Keratinocyte (primary cell): ENCODE results near the gene NT5DC1. TPM values are rescaled to one million over a fixed set of nuclear protein-coding genes. Genes with fewer than 3 reads are reported as not detected.

Source experiments
- DNase-seq: peaks from one replicate; pipeline ENCODE4 v3.0.0-alpha.2; 2011; ENCODE audit warnings: low read depth, missing footprints, low spot score
- FAIRE-seq: peaks from 2 replicates; lab custom pipeline; 2011; peaks lifted over from hg19 to GRCh38; lab: Jason Lieb, UNC
- H2AFZ ChIP-seq: 2 replicates; pipeline ENCODE4 v1.6.0; 2012; ENCODE audit warnings: low read length, control low read depth, inconsistent platforms; ENCODE audit not compliant: control insufficient read depth
- H3K27ac ChIP-seq: 2 replicates; pipeline ENCODE4 v1.5.1; 2011; ENCODE audit warnings: low read length; ENCODE audit not compliant: control insufficient read depth, insufficient read depth
- H3K27me3 ChIP-seq: 3 replicates; pipeline ENCODE4 v1.6.0; 2011; ENCODE audit warnings: low read length; ENCODE audit not compliant: control insufficient read depth, insufficient read depth; ENCODE audit errors: extremely low read depth
- H3K36me3 ChIP-seq, 2 experiments: 2 replicates in 1 of 2; 3 replicates in 1 of 2; pipeline ENCODE4 v1.5.1; 2011; ENCODE audit warnings: low read length in 2 of 2, mild to moderate bottlenecking in 1 of 2; ENCODE audit not compliant: control insufficient read depth in 2 of 2, insufficient read depth in 2 of 2; ENCODE audit errors: extremely low read depth in 1 of 2
- H3K4me1 ChIP-seq: 3 replicates; pipeline ENCODE4 v1.5.1; 2011; ENCODE audit warnings: low read length; ENCODE audit not compliant: control insufficient read depth, insufficient read depth; ENCODE audit errors: extremely low read depth
- H3K4me2 ChIP-seq: 3 replicates; pipeline ENCODE4 v1.6.0; 2011; ENCODE audit warnings: low read depth, low read length; ENCODE audit not compliant: control insufficient read depth, insufficient read depth; ENCODE audit errors: extremely low read depth
- H3K4me3 ChIP-seq, 3 experiments: fragments of 200-600 bp in 1 of 3; sonication (generic) in 1 of 3; 2 replicates in 2 of 3; 3 replicates in 1 of 3; pipeline ENCODE4 v1.5.1; 2011 to 2016; ENCODE audit warnings: low read length in 3 of 3, mild to moderate bottlenecking in 3 of 3, control low read depth in 2 of 3, inconsistent platforms in 1 of 3, low read depth in 1 of 3, mixed read lengths in 1 of 3, mixed run types in 1 of 3, moderate library complexity in 1 of 3; ENCODE audit not compliant: control insufficient read depth in 2 of 3, insufficient read depth in 2 of 3; ENCODE audit errors: extremely low read depth in 1 of 3
- H3K79me2 ChIP-seq: 2 replicates; pipeline ENCODE4 v1.6.0; 2012; ENCODE audit warnings: low read length; ENCODE audit not compliant: control insufficient read depth, insufficient read depth
- H3K9ac ChIP-seq: 3 replicates; pipeline ENCODE4 v1.6.0; 2011; ENCODE audit warnings: low read length; ENCODE audit not compliant: control insufficient read depth, insufficient read depth; ENCODE audit errors: extremely low read depth
- H3K9me1 ChIP-seq: 3 replicates; pipeline ENCODE4 v1.6.0; 2011; ENCODE audit warnings: low read length; ENCODE audit not compliant: control insufficient read depth, insufficient read depth; ENCODE audit errors: extremely low read depth
- H3K9me3 ChIP-seq: 2 replicates; pipeline ENCODE4 v1.5.1; 2012; ENCODE audit warnings: low read depth, low read length; ENCODE audit not compliant: control insufficient read depth
- H4K20me1 ChIP-seq: 3 replicates; pipeline ENCODE4 v1.6.0; 2011; ENCODE audit warnings: low read length; ENCODE audit not compliant: control insufficient read depth, insufficient read depth; ENCODE audit errors: extremely low read depth
- EZH2 ChIP-seq: IDR thresholded peaks from one replicate; pipeline ENCODE4 v1.6.1; 2012; ENCODE audit warnings: inconsistent platforms, mild to moderate bottlenecking, low read length, moderate library complexity
- dilution Hi-C: fragments of 300-500 bp; cut with MboI; formaldehyde crosslinking; loops from one replicate; pipeline ENCODE4 v1.7.0; 2020; ENCODE audit warnings: low sequenced_read_pairs; ENCODE audit not compliant: extremely low pct_ligation_motif_present
- polyA plus RNA-seq, 5 experiments: library from polyadenylated mRNA; depleted of rRNA in 3 of 5; stranded (reverse) in 3 of 5; stranded (forward) in 1 of 5; unstranded in 1 of 5; fragments of >200 nt; gene quantifications; 1 replicate in 1 of 5; 2 replicates in 3 of 5; 3 replicates in 1 of 5; pipeline versions ENCODE4 v1.2.1 to v1.2.3, GENCODE V29; 2011 to 2012; ENCODE audit warnings: missing spikeins in 2 of 5, low read depth in 1 of 5, low replicate concordance in 1 of 5
- TF ChIP-seq, protein P1 (sequence below), 3 experiments: IDR thresholded peaks in 1 of 3; conservative IDR thresholded peaks in 1 of 3; optimal IDR thresholded peaks in 1 of 3; 2 replicates in 2 of 3; 3 replicates in 1 of 3; pipeline versions ENCODE3 to v1.5.1; 2011; ENCODE audit warnings: low read length in 3 of 3, mild to moderate bottlenecking in 3 of 3, moderate library complexity in 2 of 3, control low read depth in 1 of 3, inconsistent platforms in 1 of 3; ENCODE audit not compliant: insufficient read depth in 2 of 3; ENCODE audit errors: extremely low read depth in 1 of 3

NT5DC1 gene
- polyA plus RNA-seq, 1 donor (not counting 4 experiments of a cell fraction or from before 2014, with no cell fraction given) = 31.2 TPM

DNA sequence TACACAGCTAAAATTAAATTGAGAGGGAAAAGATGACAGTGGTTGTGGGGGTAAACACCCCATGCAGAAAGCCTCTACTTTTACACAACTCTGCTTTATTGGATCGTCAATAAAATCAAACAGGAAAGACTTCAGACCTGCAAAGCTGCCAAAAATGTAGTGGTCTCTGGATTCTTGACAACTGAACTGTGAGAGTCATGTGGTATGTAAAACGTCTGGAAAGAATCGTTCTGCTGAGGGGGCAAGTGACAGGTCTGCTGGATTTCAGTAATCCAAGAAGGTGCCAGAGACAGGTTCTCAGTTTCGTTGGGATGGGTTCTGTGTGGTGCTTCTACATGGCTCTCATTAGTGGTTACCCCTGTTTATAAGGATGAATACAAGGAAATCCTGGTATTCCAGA, 89.9 kb downstream of the NT5DC1 start:
- Histone ChIP-seq H3K4me1 (no peaks in the 10 kb centered on the region), H3K27me3 (no peaks in the 10 kb centered on the region), H3K9me3 (no peaks in the 10 kb centered on the region), H3K79me2 (no peaks in the 10 kb centered on the region), H3K9me1 (no peaks in the 10 kb centered on the region), H3K4me3 (no peak overlapping the region), H3K4me2 (no peak overlapping the region), H3K27ac (no peak overlapping the region), H3K36me3 (no peaks in the 10 kb centered on the region), H4K20me1 (no peaks in the 10 kb centered on the region), H3K9ac (no peak overlapping the region), H2AFZ (no peak overlapping the region)
- no peak for FAIRE-seq
- no peak for TF ChIP-seq EZH2
- TF ChIP-seq, protein P1, sequence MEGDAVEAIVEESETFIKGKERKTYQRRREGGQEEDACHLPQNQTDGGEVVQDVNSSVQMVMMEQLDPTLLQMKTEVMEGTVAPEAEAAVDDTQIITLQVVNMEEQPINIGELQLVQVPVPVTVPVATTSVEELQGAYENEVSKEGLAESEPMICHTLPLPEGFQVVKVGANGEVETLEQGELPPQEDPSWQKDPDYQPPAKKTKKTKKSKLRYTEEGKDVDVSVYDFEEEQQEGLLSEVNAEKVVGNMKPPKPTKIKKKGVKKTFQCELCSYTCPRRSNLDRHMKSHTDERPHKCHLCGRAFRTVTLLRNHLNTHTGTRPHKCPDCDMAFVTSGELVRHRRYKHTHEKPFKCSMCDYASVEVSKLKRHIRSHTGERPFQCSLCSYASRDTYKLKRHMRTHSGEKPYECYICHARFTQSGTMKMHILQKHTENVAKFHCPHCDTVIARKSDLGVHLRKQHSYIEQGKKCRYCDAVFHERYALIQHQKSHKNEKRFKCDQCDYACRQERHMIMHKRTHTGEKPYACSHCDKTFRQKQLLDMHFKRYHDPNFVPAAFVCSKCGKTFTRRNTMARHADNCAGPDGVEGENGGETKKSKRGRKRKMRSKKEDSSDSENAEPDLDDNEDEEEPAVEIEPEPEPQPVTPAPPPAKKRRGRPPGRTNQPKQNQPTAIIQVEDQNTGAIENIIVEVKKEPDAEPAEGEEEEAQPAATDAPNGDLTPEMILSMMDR (optimal IDR thresholded peaks at IDR 0.05 in 1 of 3, IDR thresholded peaks at IDR 0.05 in 1 of 3, conservative IDR thresholded peaks at IDR 0.05 in 1 of 3; ENCODE audit: extremely low read depth in 1 of 3, insufficient read depth in 2 of 3, low read length in 3 of 3) = no peak
- dilution Hi-C loops = no loop called here
- DNase-seq = no peak

DNA sequence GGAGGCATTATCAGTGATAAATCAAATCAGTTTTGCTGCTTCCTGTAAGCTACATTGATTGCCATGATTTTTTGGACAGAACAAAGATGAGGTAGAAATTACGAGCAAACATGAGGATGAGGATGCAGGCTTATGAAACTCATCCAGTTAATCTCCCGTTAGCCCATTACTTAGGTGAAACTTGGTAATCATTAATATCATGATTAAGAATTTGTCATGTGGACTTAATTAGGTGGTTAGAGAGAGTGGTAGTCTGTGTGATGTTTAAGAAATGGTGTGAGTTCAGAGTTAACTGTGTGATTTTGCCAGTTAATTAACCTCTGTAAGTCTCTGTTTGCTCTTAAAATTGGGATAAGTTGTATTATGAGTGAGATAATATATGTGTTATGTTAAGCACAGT, 91.2 kb downstream of the NT5DC1 start:
- no peak for FAIRE-seq
- Histone ChIP-seq H3K27ac (no peak overlapping the region), H3K4me2 (no peak overlapping the region)

More for the DNA sequence above, 91.2 kb downstream of the NT5DC1 start:
- H2AFZ ChIP-seq = no peak overlapping the region
- H3K9me1 ChIP-seq = no peaks in the 10 kb centered on the region
- H3K79me2 ChIP-seq = no peaks in the 10 kb centered on the region
- no peak overlapping the region for H3K4me3 ChIP-seq
- no peaks in the 10 kb centered on the region for H3K4me1 ChIP-seq
- H3K9me3 ChIP-seq = no peaks in the 10 kb centered on the region
- no peak for DNase-seq
- dilution Hi-C loops = no loop called here
- H4K20me1 ChIP-seq = no peaks in the 10 kb centered on the region
- H3K36me3 ChIP-seq = no peaks in the 10 kb centered on the region
- no peaks in the 10 kb centered on the region for H3K27me3 ChIP-seq
- H3K9ac ChIP-seq = no peak overlapping the region
- TF ChIP-seq, protein P1 (optimal IDR thresholded peaks at IDR 0.05 in 1 of 3, IDR thresholded peaks at IDR 0.05 in 1 of 3, conservative IDR thresholded peaks at IDR 0.05 in 1 of 3; ENCODE audit: extremely low read depth in 1 of 3, insufficient read depth in 2 of 3, low read length in 3 of 3) = no peak
- no peak for TF ChIP-seq EZH2
